B cell (primary cell): ENCODE data around the gene GPX7. TPM values are rescaled to one million over a fixed set of nuclear protein-coding genes. Genes with fewer than 3 reads are reported as not detected.

ENCODE experiments used
- ATAC-seq: fragments of 200-7000 bp; cut with Tn5 transposase; one replicate; pipeline ENCODE4 v1.10.0; 2021; ENCODE audit warnings: low read depth, mild to moderate bottlenecking, moderate number of reproducible peaks, moderate library complexity
- CTCF ChIA-PET: fragments of 350-600 bp; sonication (Branson Sonifier 250); formaldehyde crosslinking; loops from one replicate; lab custom pipeline; 2021; ENCODE audit warnings: antibody characterized with exemption, inconsistent platforms; lab: Charles Lee
- POLR2A ChIA-PET: fragments of 350-600 bp; sonication (Branson Sonifier 250); formaldehyde crosslinking; loops from one replicate; lab custom pipeline; 2021; ENCODE audit warnings: antibody characterized with exemption; lab: Charles Lee
- DNase-seq: peaks from one replicate; pipeline ENCODE4 v3.0.0; 2013
- H2AFZ ChIP-seq: 2 replicates; pipeline ENCODE4 v1.6.1; 2012; ENCODE audit warnings: mild to moderate bottlenecking, low read depth, low read length; ENCODE audit not compliant: insufficient read depth, poor library complexity, severe bottlenecking
- H3K27ac ChIP-seq, 2 donors: 1 replicate in 1 of 2; 2 replicates in 1 of 2; pipeline ENCODE4 v1.5.1; 2012 to 2013; ENCODE audit warnings: low read length in 2 of 2, mild to moderate bottlenecking in 2 of 2, moderate library complexity in 1 of 2
- H3K27me3 ChIP-seq, 4 experiments: fragments of 200-600 bp in 1 of 4; sonication (generic) in 1 of 4; replicated peaks in 1 of 4; 1 replicate in 2 of 4; 2 replicates in 2 of 4; pipeline versions ENCODE4 v1.6.1 to v1.7.0; 2013 to 2016; ENCODE audit warnings: low read length in 3 of 4, mild to moderate bottlenecking in 2 of 4, mixed read lengths in 1 of 4, moderate library complexity in 1 of 4; ENCODE audit not compliant: insufficient read depth in 4 of 4, control insufficient read depth in 3 of 4; ENCODE audit errors: control extremely low read depth in 1 of 4
- H3K36me3 ChIP-seq, 2 experiments: replicated peaks in 1 of 2; 1 replicate in 1 of 2; 2 replicates in 1 of 2; pipeline versions ENCODE4 v1.6.1 to v1.7.1; 2013; ENCODE audit warnings: low read length in 1 of 2; ENCODE audit not compliant: insufficient read depth in 2 of 2, control insufficient read depth in 1 of 2; ENCODE audit errors: control extremely low read depth in 1 of 2, extremely low read depth in 1 of 2
- H3K4me1 ChIP-seq, 2 donors: fragments of 200-600 bp in 1 of 2; sonication (generic) in 1 of 2; 1 replicate in 1 of 2; 2 replicates in 1 of 2; pipeline versions ENCODE4 v1.5.1 to v1.6.1; 2013 to 2017; ENCODE audit warnings: low read length in 2 of 2; ENCODE audit not compliant: control insufficient read depth in 2 of 2, insufficient read depth in 2 of 2
- H3K4me2 ChIP-seq: replicated peaks from 2 replicates; pipeline ENCODE3; 2012; ENCODE audit warnings: mild to moderate bottlenecking, low read depth, low read length; ENCODE audit not compliant: poor library complexity, severe bottlenecking
- H3K4me3 ChIP-seq, 5 experiments: fragments of 200-600 bp in 1 of 5; sonication (generic) in 1 of 5; 1 replicate in 3 of 5; 2 replicates in 2 of 5; pipeline versions ENCODE4 v1.5.1 to v1.7.0; 2011 to 2016; ENCODE audit warnings: low read length in 4 of 5, mild to moderate bottlenecking in 4 of 5, low read depth in 2 of 5, control low read depth in 1 of 5, moderate library complexity in 1 of 5; ENCODE audit not compliant: insufficient read depth in 1 of 5; ENCODE audit errors: control extremely low read depth in 1 of 5, extremely low read depth in 1 of 5
- H3K79me2 ChIP-seq: fragments of 200-600 bp; sonication (generic); one replicate; pipeline ENCODE4 v1.6.0; 2016; ENCODE audit warnings: low read length; ENCODE audit not compliant: control insufficient read depth, insufficient read depth
- H3K9ac ChIP-seq: fragments of 200-600 bp; sonication (generic); 2 replicates; pipeline ENCODE4 v1.6.1; 2017; ENCODE audit warnings: mild to moderate bottlenecking, low read length, moderate library complexity
- H3K9me3 ChIP-seq, 3 donors: one replicate each; pipeline versions ENCODE4 v1.6.1 to v1.7.1; 2013; ENCODE audit warnings: low read length in 2 of 3; ENCODE audit not compliant: control insufficient read depth in 2 of 3, insufficient read depth in 1 of 3; ENCODE audit errors: control extremely low read depth in 1 of 3
- H4K20me1 ChIP-seq: 2 replicates; pipeline ENCODE4 v1.6.0; 2012; ENCODE audit warnings: mild to moderate bottlenecking, low read length; ENCODE audit not compliant: insufficient read depth, control insufficient read depth, poor library complexity, severe bottlenecking
- H3K27ac Mint-ChIP-seq: one replicate; pipeline ENCODE4 v1.8.0; 2021; ENCODE audit warnings: mixed read lengths
- H3K27me3 Mint-ChIP-seq: one replicate; pipeline ENCODE4 v1.8.0; 2021; ENCODE audit warnings: mixed read lengths
- H3K4me1 Mint-ChIP-seq: one replicate; pipeline ENCODE4 v1.8.0; 2021; ENCODE audit warnings: mixed read lengths
- H3K4me3 Mint-ChIP-seq: one replicate; pipeline ENCODE4 v1.8.0; 2021; ENCODE audit warnings: mixed read lengths
- H3K9me3 Mint-ChIP-seq: one replicate; pipeline ENCODE4 v1.8.0; 2022; ENCODE audit warnings: mixed read lengths; ENCODE audit not compliant: insufficient read depth
- CTCF ChIP-seq: fragments of 200-600 bp; IDR thresholded peaks from one replicate; pipeline ENCODE4 v1.8.0; 2022; ENCODE audit warnings: antibody characterized with exemption, mild to moderate bottlenecking
- EZH2 ChIP-seq: IDR thresholded peaks from 2 replicates; pipeline ENCODE4 v1.6.1; 2012; ENCODE audit warnings: borderline replicate concordance, low read depth, mild to moderate bottlenecking, moderate library complexity, low read length; ENCODE audit not compliant: insufficient read depth, poor library complexity, severe bottlenecking
- WGBS: methylation state at CpG from one replicate; pipeline ENCODE4 v1.1.5; 2013; ENCODE audit warnings: missing lambda C conversion rate; ENCODE audit not compliant: insufficient coverage; 5-methylcytosine and 5-hydroxymethylcytosine counted together
- intact Hi-C: fragments of 100-400 bp; cut with micrococcal nuclease; formaldehyde crosslinking; loops from one replicate; pipeline ENCODE4 v1.10.0; 2022
- polyA plus RNA-seq: library from polyadenylated mRNA; depleted of rRNA; stranded (reverse); fragments of >200 nt; gene quantifications from 2 replicates; pipeline ENCODE4 v1.2.3, GENCODE V29; 2012
- total RNA-seq, 2 donors: library from RNA; stranded (reverse); fragments of 120-200 nt in 1 of 2; gene quantifications; 1 replicate in 1 of 2; 2 replicates in 1 of 2; pipeline versions ENCODE4 v1.2.3 to v1.2.4, GENCODE V29; 2013 to 2022

GPX7 gene
- total and polyA plus RNA-seq, 2 donors (not counting 1 experiment from before 2014, with no cell fraction given) = 21.4 to 27.6 TPM

- intact Hi-C loops = loop anchor here (1.0 to 5.0 kb wide), 7 partner anchors 22 to 271 kb away; partner anchors contain the start of genes CC2D1B, GPX7, ORC1 and PRPF38A
- TF ChIP-seq EZH2 = no peak
- TF ChIP-seq CTCF = no peak
- DNase-seq = peak; percentile 95
- Histone ChIP-seq H3K36me3 (peaks cover 0 to 5% of the 10 kb centered on the region in 2 experiments), H3K4me2 (peak overlapping the region; percentile 75), H4K20me1 (no peaks in the 10 kb centered on the region), H3K9me3 (peaks cover 0 to 5% (median 0%) of the 10 kb centered on the region in 3 donors), H3K4me3 (peak overlapping the region; percentile 25 to 50 (median 39)), H3K9ac (peak overlapping the region; percentile 47), H3K27ac (peak overlapping the region; percentile 86 to 99), H2AFZ (peak overlapping the region; percentile 33), H3K27me3 (no peaks in the 10 kb centered on the region), H3K4me1 (peaks cover 85 to 92% of the 10 kb centered on the region in 2 donors), H3K79me2 (peaks cover 79% of the 10 kb centered on the region)
- ATAC-seq = peak; percentile 69
- ChIA-PET POLR2A (interaction anchor here (0.5 to 3.7 kb wide), 8 partner anchors 8 to 1719 kb away, joined by 3 to 27 read pairs (median 4); partner anchors contain the start of gene TUT4), CTCF (interaction anchor here (0.6 to 7.3 kb wide), 6 partner anchors 10 to 84 kb away, joined by 3 to 42 read pairs (median 5); partner anchors contain the start of gene TUT4)
- Mint-ChIP-seq H3K27me3 (no peaks in the 10 kb centered on the region), H3K27ac (peak overlapping the region; percentile 100), H3K9me3 (peaks cover 5% of the 10 kb centered on the region), H3K4me1 (peaks cover 79% of the 10 kb centered on the region), H3K4me3 (peak overlapping the region; percentile 91)
- WGBS = 6% methylated on average over 7 of the region's 11 CpGs
Observed at GRCh38 chr1:52636721-52637695, 34.8 kb downstream of the GPX7 start.
